H7 (cell line): ENCODE measurements around the gene OXER1. TPM values are rescaled to one million over a fixed set of nuclear protein-coding genes. Genes with fewer than 3 reads are reported as not detected.
"Not testable (repeated sequence)": the region's sequence is repeated elsewhere in the genome, so short reads cannot be mapped to it uniquely, and the experiment has no call there.

Experiments used
- DNase-seq: peaks from one replicate; pipeline ENCODE4 v3.0.0; 2012
- H3K27me3 ChIP-seq: 2 replicates; pipeline ENCODE4 v1.6.0; 2011; ENCODE audit warnings: mild to moderate bottlenecking, low read length; ENCODE audit not compliant: control insufficient read depth, insufficient read depth
- H3K36me3 ChIP-seq: replicated peaks from 2 replicates; pipeline ENCODE4 v1.5.1; 2011; ENCODE audit warnings: low read length; ENCODE audit not compliant: control insufficient read depth, insufficient read depth
- H3K4me3 ChIP-seq: 2 replicates; pipeline ENCODE4 v1.5.1; 2011; ENCODE audit warnings: low read depth, mild to moderate bottlenecking, control low read depth, low read length, moderate library complexity; ENCODE audit not compliant: insufficient read depth
- total RNA-seq: library from RNA; depleted of rRNA; stranded (reverse); fragments of >200 nt; shearing (Covaris generic); gene quantifications from 2 replicates; pipeline ENCODE4 v1.2.3, GENCODE V29; 2014; rRNA removed

OXER1 gene
- total RNA-seq, 1 experiment from 2014 or later = 0.69 TPM

DNA sequence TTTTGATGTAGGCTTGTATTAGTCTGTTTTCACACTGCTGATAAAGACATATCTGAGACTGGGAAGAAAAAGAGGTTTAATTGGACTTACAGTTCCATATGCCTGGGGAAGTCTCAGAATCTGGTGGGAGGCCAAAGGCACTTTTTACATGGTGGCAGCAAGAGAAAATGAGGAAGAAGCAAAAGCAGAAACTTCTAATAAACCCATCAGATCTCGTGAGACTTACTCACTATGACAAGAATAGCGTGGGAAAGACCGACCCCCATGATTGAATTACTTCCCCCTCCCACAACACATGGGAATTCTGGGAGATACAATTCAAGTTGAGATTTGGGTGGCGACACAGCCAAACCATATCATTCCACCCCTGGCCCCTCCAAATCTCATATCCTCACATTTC, 32.6 kb downstream of the OXER1 start:
- H3K27me3 ChIP-seq, H3K36me3 ChIP-seq, DNase-seq, H3K4me3 ChIP-seq: not testable (repeated sequence)

DNA sequence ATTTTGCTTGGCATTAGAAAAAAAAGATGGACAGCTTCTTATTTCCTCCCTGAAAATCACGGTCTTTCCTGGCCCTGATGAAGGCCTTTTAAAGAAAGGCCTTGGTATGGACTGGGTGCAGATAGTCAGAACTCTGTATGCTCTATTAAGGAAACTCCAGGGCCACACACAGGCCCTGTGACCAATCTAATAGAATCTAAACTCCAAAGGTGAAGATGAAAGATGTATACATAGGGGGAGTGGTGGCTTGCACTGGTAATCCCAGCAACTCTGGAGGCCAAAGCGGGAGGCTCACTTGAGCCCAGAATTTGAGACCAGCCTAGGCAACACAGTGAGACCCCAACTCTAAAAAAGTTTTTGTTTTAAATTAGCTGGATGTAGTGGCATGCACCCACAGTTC, 37.3 kb downstream of the OXER1 start:
- no peak for DNase-seq
- H3K36me3 ChIP-seq = no peaks in the 10 kb centered on the region; the same call in 1 of the 2 replicates
- no peaks in the 10 kb centered on the region for H3K27me3 ChIP-seq
- H3K4me3 ChIP-seq = no peak overlapping the region

DNA sequence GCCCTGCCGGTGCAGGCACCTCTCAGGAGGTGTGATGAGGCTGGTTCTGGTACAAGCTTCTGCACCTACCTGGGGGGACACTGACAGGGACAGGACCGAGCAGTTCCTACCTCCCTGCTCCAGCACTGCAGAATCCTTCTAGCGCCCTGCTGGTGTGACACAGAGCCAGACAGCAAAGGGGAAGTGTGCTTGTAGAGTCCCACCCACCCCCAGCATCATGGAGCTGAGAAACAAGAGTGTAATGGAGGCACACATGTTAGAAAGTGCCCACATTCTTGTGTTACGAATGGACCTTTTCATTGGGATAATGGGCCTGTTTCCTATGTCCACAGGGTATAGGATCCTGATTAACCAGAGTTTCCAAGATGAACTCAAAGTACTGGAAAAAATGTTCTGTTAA, 38.3 kb downstream of the OXER1 start:
- no peaks in the 10 kb centered on the region for H3K36me3 ChIP-seq
- no peak overlapping the region for H3K4me3 ChIP-seq
- no peaks in the 10 kb centered on the region for H3K27me3 ChIP-seq
- DNase-seq = no peak

DNA sequence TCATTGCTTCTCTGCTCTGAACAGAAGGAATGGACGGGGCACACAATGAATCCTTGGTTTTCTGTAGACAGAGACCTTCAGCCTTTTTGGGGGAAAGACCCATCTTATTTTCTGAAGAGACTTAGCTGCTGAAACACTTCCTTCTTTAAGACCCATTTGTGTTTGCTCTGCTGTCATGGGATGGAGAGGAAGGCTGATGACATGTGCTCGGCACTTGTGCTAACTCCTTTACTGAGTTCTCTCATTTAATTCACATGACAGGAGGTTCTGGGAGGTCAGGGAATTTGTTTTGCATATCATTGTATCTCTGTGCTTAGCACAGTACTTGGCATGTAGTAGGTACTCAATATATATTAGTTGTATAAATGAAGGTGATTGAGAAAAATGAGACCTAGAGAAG, 39.0 kb downstream of the OXER1 start:
- no peaks in the 10 kb centered on the region for H3K36me3 ChIP-seq
- H3K4me3 ChIP-seq = no peak overlapping the region
- H3K27me3 ChIP-seq = no peaks in the 10 kb centered on the region
- DNase-seq = no peak

DNA sequence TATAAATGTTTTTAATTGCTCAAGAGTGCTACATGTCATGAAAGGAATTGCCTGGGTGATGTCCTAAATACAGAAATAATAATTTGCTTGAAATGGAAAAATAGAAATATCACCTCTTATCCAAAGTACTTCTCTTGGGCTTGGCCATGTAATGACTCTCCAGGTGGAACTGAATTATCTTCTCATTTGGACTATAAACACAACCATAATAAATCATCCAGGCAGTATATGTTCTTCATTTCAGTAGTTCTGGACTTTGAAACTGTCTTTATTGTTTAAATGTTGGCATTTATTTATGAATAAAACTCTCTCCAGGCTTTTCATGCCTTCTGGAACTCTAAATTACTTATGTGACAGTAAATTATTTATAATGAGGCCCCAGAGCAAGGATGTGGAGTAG, 40.5 kb downstream of the OXER1 start:
- H3K4me3 ChIP-seq = no peak overlapping the region
- no peaks in the 10 kb centered on the region for H3K27me3 ChIP-seq
- no peak for DNase-seq
- no peaks in the 10 kb centered on the region for H3K36me3 ChIP-seq

DNA sequence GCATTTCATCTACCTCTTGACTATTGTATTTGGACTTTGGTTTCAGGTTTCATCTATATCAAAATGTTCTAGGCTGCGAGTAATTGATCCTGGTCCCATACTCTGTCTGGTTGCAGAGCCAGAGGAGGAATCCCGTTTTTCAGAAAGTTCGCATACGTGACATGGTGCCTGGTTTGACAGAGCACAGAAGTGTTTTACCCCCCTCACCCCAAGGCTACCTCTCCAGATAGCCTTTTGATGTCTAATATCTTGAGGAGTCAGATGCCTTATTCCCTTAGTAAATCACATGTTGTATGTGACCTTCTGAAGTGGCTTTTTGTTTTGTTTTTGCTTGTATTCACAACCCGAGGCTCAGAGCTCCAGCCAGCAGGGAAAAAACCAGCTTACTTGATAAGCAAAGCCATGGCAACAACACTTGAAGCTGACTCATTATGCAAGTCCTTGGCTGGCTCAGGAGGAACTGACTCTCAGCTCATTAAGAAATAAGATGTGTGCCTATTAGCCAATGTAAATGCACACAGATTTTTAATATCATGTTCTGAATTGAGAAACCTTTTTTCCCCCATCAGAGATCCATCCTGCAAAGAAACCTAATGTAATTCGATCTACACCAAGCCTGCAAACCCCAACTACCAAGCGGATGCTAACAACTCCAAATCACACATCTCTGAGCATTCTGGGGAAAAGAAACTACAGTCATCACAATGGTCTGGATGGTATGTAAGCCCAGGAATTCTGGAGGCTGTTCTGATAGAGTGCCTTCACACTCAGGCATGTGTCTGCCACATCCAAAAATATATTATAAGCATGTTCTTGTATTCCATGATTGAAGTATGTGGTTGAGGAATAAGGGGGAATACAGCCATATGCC, 41.4 kb downstream of the OXER1 start:
- DNase-seq = no peak
- no peak overlapping the region for H3K4me3 ChIP-seq

DNA sequence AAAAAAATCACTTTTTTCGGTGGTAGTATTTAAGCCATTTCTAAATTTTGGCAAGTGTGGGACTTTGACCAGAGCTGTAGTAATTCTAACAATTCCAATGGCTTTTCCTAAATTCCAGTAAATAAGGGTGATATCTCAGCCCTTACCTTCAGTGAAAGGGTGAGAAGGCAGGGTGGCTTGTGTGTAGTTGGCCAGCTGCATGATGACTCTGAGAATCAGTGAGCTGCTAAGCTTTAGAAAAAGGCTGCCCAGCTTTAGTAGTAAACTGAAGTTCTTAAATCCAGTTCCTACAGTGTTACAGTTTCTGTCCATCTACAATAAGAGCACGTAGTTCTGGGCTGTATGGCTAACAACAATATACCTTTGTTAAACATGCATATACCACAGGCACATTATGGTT, 42.0 kb downstream of the OXER1 start:
- Histone ChIP-seq H3K36me3 (no peaks in the 10 kb centered on the region), H3K4me3 (no peak overlapping the region), H3K27me3 (no peaks in the 10 kb centered on the region)
- DNase-seq = no peak

More for the DNA sequence above, 41.4 kb downstream of the OXER1 start:
- Histone ChIP-seq H3K27me3 (no peaks in the 10 kb centered on the region), H3K36me3 (no peaks in the 10 kb centered on the region)

DNA sequence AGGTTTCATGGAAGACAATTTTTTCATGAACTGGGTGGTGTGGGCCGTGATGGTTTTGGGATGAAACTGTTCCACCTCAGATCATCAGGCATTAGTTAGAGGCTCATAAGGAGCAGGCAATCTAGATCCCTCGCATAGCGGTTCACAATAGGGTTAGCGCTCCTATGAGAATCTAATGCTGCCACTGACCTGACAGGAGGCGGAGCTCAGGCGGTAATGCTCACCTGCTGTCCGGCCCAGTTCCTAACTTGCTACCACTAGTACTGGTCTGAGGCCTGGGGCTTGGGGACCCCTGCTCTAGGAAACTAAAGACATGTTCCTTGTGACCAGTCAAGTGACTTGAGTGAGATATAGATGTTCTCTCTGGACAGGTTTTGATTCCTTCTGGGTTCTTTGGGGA, 49.2 kb downstream of the OXER1 start:
- no peak for DNase-seq
- Histone ChIP-seq H3K27me3 (no peaks in the 10 kb centered on the region), H3K4me3 (no peak overlapping the region), H3K36me3 (no peaks in the 10 kb centered on the region)

DNA sequence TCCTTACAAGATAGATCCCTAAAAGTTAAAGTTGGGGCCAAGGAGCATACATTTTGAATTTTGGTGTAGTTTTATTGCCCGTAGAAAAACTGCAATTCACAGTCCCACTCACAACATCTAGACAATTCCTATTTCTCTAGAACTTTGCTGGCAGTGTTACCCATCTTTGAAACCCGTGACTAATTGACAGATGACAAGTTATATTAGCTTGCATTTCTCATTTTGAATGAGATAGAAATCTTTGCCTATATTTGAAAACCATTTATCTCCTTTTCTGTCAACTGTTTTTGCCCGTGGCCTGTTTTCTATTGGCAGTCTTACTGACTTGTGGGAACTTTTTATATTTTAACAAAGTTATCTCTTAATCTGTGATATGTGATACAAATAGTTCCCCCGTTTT, 50.0 kb downstream of the OXER1 start:
- Histone ChIP-seq H3K4me3 (no peak overlapping the region), H3K36me3 (peaks cover 2% of the 10 kb centered on the region; the same call in 1 of the 2 replicates), H3K27me3 (no peaks in the 10 kb centered on the region)
- DNase-seq = no peak

DNA sequence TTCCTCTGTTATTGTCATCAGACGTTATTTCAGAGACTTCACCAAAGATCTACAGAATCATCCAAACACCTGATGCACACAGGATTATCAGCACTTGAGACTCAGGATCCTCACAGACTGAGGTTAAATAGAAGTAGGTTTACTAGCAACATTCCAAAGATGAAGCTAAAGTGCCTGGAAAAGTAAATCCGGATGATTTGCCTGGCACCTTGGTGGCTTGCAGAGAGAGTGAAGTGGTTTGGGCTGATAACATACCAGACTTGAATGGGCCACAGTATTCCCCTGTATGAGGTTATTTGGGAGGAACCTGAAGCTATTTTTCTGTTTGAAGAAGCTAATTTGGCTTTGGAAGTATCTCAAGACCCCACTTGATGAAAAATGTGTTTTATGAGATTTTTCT, 51.0 kb downstream of the OXER1 start:
- DNase-seq = no peak
- Histone ChIP-seq H3K4me3 (no peak overlapping the region), H3K36me3 (peaks cover 8% of the 10 kb centered on the region), H3K27me3 (no peaks in the 10 kb centered on the region)

Other genes starting within 250 kb of the OXER1 start
- gene MTA3, start 195.5 kb downstream of the OXER1 start, total RNA-seq = 51.8 and 59.6 TPM in 2 replicates
- gene HAAO, start 28.4 kb upstream of the OXER1 start, total RNA-seq = 5.9 and 6.5 TPM in 2 replicates